OCI-LY3 (cell line): ENCODE data around the gene PRMT1.

ENCODE experiments used
- CTCF ChIP-seq: fragments of 200-600, 300-600 bp; sonication (generic); IDR thresholded peaks from 2 replicates; pipeline ENCODE4 v1.5.1; 2014; ENCODE audit warnings: antibody characterized with exemption, low read length, low read depth
- EZH2phosphoT487 ChIP-seq: fragments of 200-600 bp; shearing (Covaris generic); IDR thresholded peaks from 2 replicates; pipeline ENCODE4 v1.6.1; 2018; ENCODE audit warnings: antibody characterized with exemption, mixed run types, low read depth

GRCh38 chr19:49662011-49662410, 15.1 kb upstream of the PRMT1 start:
- no peak for TF ChIP-seq CTCF
- TF ChIP-seq EZH2phosphoT487: no peak
